Measurements from ENCODE around the gene TAS1R2. TPM values are rescaled to one million over a fixed set of nuclear protein-coding genes. Genes with fewer than 3 reads are reported as not detected.

Gene TAS1R2
- total and polyA plus RNA-seq, 2 of the 8 experiments (the other 6 are each of a cell fraction or from before 2014, with no cell fraction given), result not detected

- no peak overlapping the region for H4K91ac ChIP-seq (replicated peaks; ENCODE audit: insufficient read length, low read length)
- DNase-seq (ENCODE audit: low read depth in 1 of 2, low spot score in 2 of 2), result no peak
These were observed 21.7 kb upstream of the TAS1R2 start for GRCh38 chr1:18881164-18881563.

More at GRCh38 chr1:18881164-18881563, 21.7 kb upstream of the TAS1R2 start:
- H3K4me1 ChIP-seq (replicated peaks in 1 of 4; ENCODE audit: control insufficient read depth in 3 of 4, insufficient read depth in 4 of 4, low read length in 3 of 4), result peaks cover 0 to 6% (median 4%) of the 10 kb centered on the region in 4 experiments; a peak in 4 of 7 replicates
- H4K8ac ChIP-seq (ENCODE audit: extremely low read depth, insufficient read depth, low read length), result no peak overlapping the region
- H3K79me2 ChIP-seq (ENCODE audit: control insufficient read depth in 1 of 2, insufficient read depth in 2 of 2, low read length in 2 of 2), result no peaks in the 10 kb centered on the region
- no peak overlapping the region for H2AFZ ChIP-seq (ENCODE audit: low read length)
- no peaks in the 10 kb centered on the region for H3K9me3 ChIP-seq (ENCODE audit: insufficient read depth in 2 of 2, low read depth in 1 of 2, low read length in 1 of 2)
- H3K9ac ChIP-seq (replicated peaks in 1 of 4; ENCODE audit: extremely low read depth in 1 of 4, low read depth in 3 of 4, low read length in 3 of 4), result no peak overlapping the region
- H3K14ac ChIP-seq (ENCODE audit: insufficient read length), result no peak overlapping the region
- no peaks in the 10 kb centered on the region for H3K79me1 ChIP-seq (ENCODE audit: low read depth, low read length)
- H2BK5ac ChIP-seq (ENCODE audit: low read depth, low read length), result no peak overlapping the region
- no peak overlapping the region for H3K27ac ChIP-seq (ENCODE audit: low read depth, low read length)
- H3K27me3 ChIP-seq (replicated peaks in 1 of 4; ENCODE audit: control insufficient read depth in 3 of 4, extremely low read depth in 1 of 4, insufficient read depth in 3 of 4, low read length in 3 of 4), result no peaks in the 10 kb centered on the region
- POLR2A ChIA-PET (ENCODE audit: partially characterized antibody), result no interaction called here
- H2BK20ac ChIP-seq (ENCODE audit: low read length), result no peak overlapping the region
- no peak overlapping the region for H2BK15ac ChIP-seq (ENCODE audit: low read length)
- H3K4me3 ChIP-seq (ENCODE audit: extremely low read depth in 1 of 4, insufficient read depth in 2 of 4, low read depth in 3 of 4, low read length in 4 of 4), result no peak overlapping the region
- peaks cover 0 to 11% (median 2%) of the 10 kb centered on the region in 4 experiments; a peak in 4 of 8 replicates for H3K36me3 ChIP-seq (ENCODE audit: control insufficient read depth in 2 of 4, insufficient read depth in 4 of 4, low read length in 3 of 4)
- no peak overlapping the region for H2AK5ac ChIP-seq (ENCODE audit: low read depth, low read length)
- no peak overlapping the region for H2BK120ac ChIP-seq (replicated peaks; ENCODE audit: low read depth, low read length)
- H3K56ac ChIP-seq (replicated peaks; ENCODE audit: insufficient read length, low read depth, low read length), result no peak overlapping the region
- 100% methylated on average over 2 of the region's 2 CpGs; no CpG with 5 or more reads in 1 of the 2 experiments for WGBS, 2 experiments (ENCODE audit: extremely low coverage in 1 of 2, insufficient coverage in 1 of 2, insufficient read length in 1 of 2, insufficient replicate concordance in 2 of 2, low coverage in 1 of 2, low lambda C conversion rate in 2 of 2, missing lambda C conversion rate in 1 of 2)
- H4K5ac ChIP-seq (ENCODE audit: insufficient read length, low read depth, low read length), result no peak overlapping the region
- H3K23ac ChIP-seq (ENCODE audit: insufficient read length), result no peak overlapping the region
- no peaks in the 10 kb centered on the region for H3K23me2 ChIP-seq (ENCODE audit: low read depth, low read length)
- no peak overlapping the region for H3K4ac ChIP-seq (replicated peaks; ENCODE audit: insufficient read length, low read depth, low read length)
- H2BK12ac ChIP-seq (ENCODE audit: low read depth, low read length), result no peak overlapping the region
- CTCF ChIA-PET (ENCODE audit: partially characterized antibody), result interaction anchor here (1.1 to 1.7 kb wide), 3 partner anchors 27 to 199 kb away, joined by 4 to 5 read pairs (median 4); no protein-coding TSS in a partner anchor
- no peak for FAIRE-seq
- peaks cover 0 to 10% of the 10 kb centered on the region in 2 experiments for H4K20me1 ChIP-seq (replicated peaks in 1 of 2; ENCODE audit: control insufficient read depth in 1 of 2, insufficient read depth in 2 of 2, low read length in 2 of 2)
- H3K18ac ChIP-seq (ENCODE audit: extremely low read depth, low read length), result no peak overlapping the region
- TF ChIP-seq NRF1 (IDR thresholded peaks at IDR 0.05; ENCODE audit: low read depth, low read length) (no peak), CBX8 (IDR thresholded peaks at IDR 0.05; ENCODE audit: borderline replicate concordance, low read depth, low read length) (no peak), SIRT6 (IDR thresholded peaks at IDR 0.05; ENCODE audit: low read length) (no peak), CHD2 (IDR thresholded peaks at IDR 0.05; ENCODE audit: low read length) (no peak), EP300 (IDR thresholded peaks at IDR 0.05; ENCODE audit: borderline replicate concordance in 1 of 2, low read depth in 2 of 2, low read length in 2 of 2) (no peak), EGR1 (IDR thresholded peaks at IDR 0.05; ENCODE audit: borderline replicate concordance, low read depth, low read length) (no peak), FOSL1 (IDR thresholded peaks at IDR 0.05; ENCODE audit: insufficient read depth, low read depth, low read length) (no peak), EZH2 (IDR thresholded peaks at IDR 0.05; ENCODE audit: low read depth, low read length, severe bottlenecking) (no peak), HDAC6 (IDR thresholded peaks at IDR 0.05; ENCODE audit: low read depth, low read length) (no peak), SP4 (IDR thresholded peaks at IDR 0.05; ENCODE audit: low read length) (no peak), SRF (IDR thresholded peaks at IDR 0.05; ENCODE audit: low read depth, low read length) (no peak)
- no peak overlapping the region for H3K4me2 ChIP-seq (ENCODE audit: insufficient read depth in 1 of 2, low read depth in 2 of 2, low read length in 2 of 2)
